Measurements from ENCODE around the gene IGSF11. TPM values are rescaled to one million over a fixed set of nuclear protein-coding genes. Genes with fewer than 3 reads are reported as not detected.
A peak's percentile ranks its signal among the peaks of the same experiment; 100 is the strongest.

The IGSF11 gene
- total RNA-seq, 6 experiments from 2014 or later = not detected

GRCh38 chr3:119062892-119063291, 28.2 kb upstream of the IGSF11 start:
- DNase-seq = no peak
- peaks cover 2% of the 10 kb centered on the region; the same call in 1 of the 2 replicates for H3K27me3 Mint-ChIP-seq (ENCODE audit: insufficient read depth)

GRCh38 chr3:119044593-119044992, 9.9 kb upstream of the IGSF11 start:
- no peak for DNase-seq
- TF ChIP-seq CTCF (IDR thresholded peaks at IDR 0.05) = no peak
- no peak overlapping the region for H3K27ac Mint-ChIP-seq
- H3K27me3 Mint-ChIP-seq (ENCODE audit: insufficient read depth) = no peaks in the 10 kb centered on the region; the same call in 1 of the 2 replicates
- no peaks in the 10 kb centered on the region; the same call in 1 of the 2 replicates for H3K9me3 Mint-ChIP-seq
- H3K36me3 Mint-ChIP-seq (ENCODE audit: low read depth) = no peaks in the 10 kb centered on the region
- no peak overlapping the region for H3K4me3 Mint-ChIP-seq
- no peaks in the 10 kb centered on the region for H3K4me1 Mint-ChIP-seq (ENCODE audit: low read depth)

More at GRCh38 chr3:119062892-119063291, 28.2 kb upstream of the IGSF11 start:
- H3K36me3 Mint-ChIP-seq (ENCODE audit: low read depth) = no peaks in the 10 kb centered on the region
- TF ChIP-seq CTCF (IDR thresholded peaks at IDR 0.05) = no peak
- H3K27ac Mint-ChIP-seq = no peak overlapping the region
- H3K4me3 Mint-ChIP-seq = no peak overlapping the region
- H3K9me3 Mint-ChIP-seq = no peaks in the 10 kb centered on the region
- no peaks in the 10 kb centered on the region for H3K4me1 Mint-ChIP-seq (ENCODE audit: low read depth)

GRCh38 chr3:119042162-119042561, 7.5 kb upstream of the IGSF11 start:
- Mint-ChIP-seq H3K36me3 (ENCODE audit: low read depth) (no peaks in the 10 kb centered on the region), H3K9me3 (no peaks in the 10 kb centered on the region; the same call in 1 of the 2 replicates), H3K27me3 (ENCODE audit: insufficient read depth) (no peaks in the 10 kb centered on the region; the same call in 1 of the 2 replicates), H3K27ac (no peak overlapping the region), H3K4me3 (no peak overlapping the region), H3K4me1 (ENCODE audit: low read depth) (no peaks in the 10 kb centered on the region)
- DNase-seq = no peak
- no peak for TF ChIP-seq CTCF (IDR thresholded peaks at IDR 0.05)

- no peaks in the 10 kb centered on the region for H3K4me1 Mint-ChIP-seq (ENCODE audit: low read depth)
- no peaks in the 10 kb centered on the region for H3K9me3 Mint-ChIP-seq
- TF ChIP-seq CTCF (IDR thresholded peaks at IDR 0.05) = no peak
- peaks cover 18% of the 10 kb centered on the region for H3K27me3 Mint-ChIP-seq (ENCODE audit: insufficient read depth)
- H3K27ac Mint-ChIP-seq = no peak overlapping the region
- H3K4me3 Mint-ChIP-seq = peak overlapping the region; percentile 36; the same call in 1 of the 2 replicates
- no peaks in the 10 kb centered on the region for H3K36me3 Mint-ChIP-seq (ENCODE audit: low read depth)
- no peak for DNase-seq
These were observed 334 bp upstream of the IGSF11 start for GRCh38 chr3:119035014-119035346.

GRCh38 chr3:119033393-119034255, 1.0 kb downstream of the IGSF11 start:
- no peaks in the 10 kb centered on the region for H3K36me3 Mint-ChIP-seq (ENCODE audit: low read depth)

More at GRCh38 chr3:119033393-119034255, 1.0 kb downstream of the IGSF11 start:
- Mint-ChIP-seq H3K4me3 (peak overlapping the region; percentile 76; the same call in 1 of the 2 replicates), H3K27ac (no peak overlapping the region), H3K9me3 (no peaks in the 10 kb centered on the region), H3K4me1 (ENCODE audit: low read depth) (no peaks in the 10 kb centered on the region), H3K27me3 (ENCODE audit: insufficient read depth) (peaks cover 18% of the 10 kb centered on the region)
- no peak for DNase-seq
- no peak for TF ChIP-seq CTCF (IDR thresholded peaks at IDR 0.05)
